ENCODE measurements around the gene FTCDNL1.

Gene FTCDNL1

DNA sequence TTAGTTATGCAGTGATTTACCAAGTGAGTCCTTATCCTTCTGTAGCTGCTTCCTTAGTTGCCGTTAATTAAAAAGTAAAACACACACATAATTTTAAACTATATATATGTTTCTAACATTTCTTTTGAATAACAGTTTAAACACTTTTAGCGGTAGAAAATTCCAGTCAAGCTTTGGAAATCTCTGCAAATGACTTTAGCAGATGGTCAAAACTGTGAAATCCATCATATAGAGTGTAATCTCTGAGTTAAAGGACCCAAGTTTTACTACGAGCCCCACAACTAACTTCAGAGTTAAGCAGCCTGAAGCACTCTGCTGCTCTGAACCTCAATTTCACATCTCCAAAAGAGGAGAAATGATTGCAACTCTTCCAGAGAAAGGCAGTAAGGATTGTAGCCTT is 96.2 kb downstream of the FTCDNL1 start:
- CTCF ChIA-PET = no interaction called here
- H3K27me3 Mint-ChIP-seq = peaks cover 12% of the 10 kb centered on the region
- H3K4me1 Mint-ChIP-seq = no peaks in the 10 kb centered on the region
- no peaks in the 10 kb centered on the region for H3K9me3 Mint-ChIP-seq
- H3K27ac Mint-ChIP-seq = no peak overlapping the region
- no peak for DNase-seq
- no peak overlapping the region for H3K4me3 Mint-ChIP-seq
- H3K36me3 Mint-ChIP-seq = no peaks in the 10 kb centered on the region

DNA sequence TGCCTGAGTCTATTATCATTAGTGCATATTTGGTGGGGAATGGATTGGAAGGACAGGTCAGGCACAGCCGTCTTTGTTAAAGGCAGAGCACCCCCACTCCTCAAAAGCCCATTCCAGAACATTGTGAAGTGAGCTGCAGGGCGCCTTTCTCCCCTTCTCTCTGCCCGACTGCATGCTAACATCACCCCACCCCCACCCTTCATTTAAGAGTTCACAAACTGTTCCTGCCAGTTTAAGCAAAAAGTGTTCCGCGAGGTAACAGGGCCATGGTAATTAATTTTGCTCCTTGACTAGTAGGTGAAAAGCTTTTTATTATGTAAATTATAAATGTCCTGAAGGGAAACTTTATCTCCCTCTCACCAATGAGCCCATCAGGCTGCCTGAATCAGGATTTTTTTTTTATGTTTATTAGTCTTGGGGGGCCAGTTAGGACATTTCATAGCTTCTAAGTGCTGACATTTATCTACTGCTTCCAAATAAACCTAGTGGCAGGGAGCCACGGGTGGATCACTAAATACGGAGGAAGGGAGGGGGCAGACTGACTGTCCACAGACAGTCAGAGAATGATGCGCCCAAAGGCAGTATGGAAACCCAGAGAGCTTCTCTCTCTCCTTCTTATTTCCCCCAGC is 99.4 kb downstream of the FTCDNL1 start:
- H3K4me3 Mint-ChIP-seq = no peak overlapping the region
- no peaks in the 10 kb centered on the region for H3K4me1 Mint-ChIP-seq
- CTCF ChIA-PET = interaction anchor here (1.2 to 1.8 kb wide), 3 partner anchors 10 to 16 kb away, joined by 3 to 8 read pairs (median 4); no protein-coding TSS in a partner anchor
- H3K9me3 Mint-ChIP-seq = no peaks in the 10 kb centered on the region
- H3K27me3 Mint-ChIP-seq = peaks cover 12% of the 10 kb centered on the region
- H3K36me3 Mint-ChIP-seq = no peaks in the 10 kb centered on the region
- no peak overlapping the region for H3K27ac Mint-ChIP-seq
- DNase-seq = no peak

DNA sequence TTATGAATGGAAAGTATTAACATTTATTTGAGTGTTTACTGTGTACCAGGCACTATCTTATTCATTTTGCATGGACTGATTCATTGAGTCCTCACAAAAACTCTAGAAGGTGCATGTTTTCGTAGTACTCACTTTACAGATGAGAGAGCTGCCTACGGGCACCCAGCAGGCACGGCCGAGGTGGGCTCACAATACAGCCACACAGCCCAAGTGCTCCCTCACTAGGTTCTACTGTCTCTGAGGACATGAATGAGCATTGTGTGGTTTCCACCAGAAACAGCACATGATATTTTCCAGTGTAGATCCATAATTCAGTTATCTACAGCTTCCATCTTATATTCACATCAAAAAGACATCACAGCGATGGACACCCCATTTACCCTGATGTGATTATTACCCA is 101.4 kb downstream of the FTCDNL1 start:
- H3K27me3 Mint-ChIP-seq = peaks cover 12% of the 10 kb centered on the region
- no peaks in the 10 kb centered on the region for H3K4me1 Mint-ChIP-seq
- DNase-seq = no peak
- CTCF ChIA-PET = interaction anchor here (0.6 to 1.8 kb wide), 3 partner anchors 10 to 50 kb away, joined by 3 to 8 read pairs (median 4); no protein-coding TSS in a partner anchor
- no peak overlapping the region for H3K27ac Mint-ChIP-seq
- no peak overlapping the region for H3K4me3 Mint-ChIP-seq
- H3K9me3 Mint-ChIP-seq = no peaks in the 10 kb centered on the region
- H3K36me3 Mint-ChIP-seq = no peaks in the 10 kb centered on the region

DNA sequence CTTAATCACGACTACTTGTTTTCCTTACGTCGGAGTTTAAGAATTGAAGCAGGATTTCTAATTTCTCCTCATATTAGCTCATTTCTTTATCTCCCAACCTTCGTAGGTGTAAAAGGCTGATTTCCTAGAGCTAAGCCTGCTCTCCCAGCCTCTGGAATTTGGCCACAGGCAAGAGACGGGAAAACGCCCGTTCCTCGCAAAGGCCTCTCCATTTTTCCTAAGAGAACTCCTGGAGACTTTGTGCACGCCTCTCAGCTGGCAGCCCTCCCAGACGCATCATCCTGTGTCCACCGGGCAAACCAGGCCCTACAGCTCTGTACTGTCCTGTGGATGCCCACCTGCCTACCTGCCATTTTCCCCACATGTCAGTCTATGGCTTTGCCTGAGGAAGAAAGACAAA is 106.3 kb downstream of the FTCDNL1 start:
- H3K9me3 Mint-ChIP-seq = no peaks in the 10 kb centered on the region
- DNase-seq = no peak
- H3K4me3 Mint-ChIP-seq = no peak overlapping the region
- no peaks in the 10 kb centered on the region for H3K36me3 Mint-ChIP-seq
- peaks cover 3% of the 10 kb centered on the region for H3K27me3 Mint-ChIP-seq
- no peak overlapping the region for H3K27ac Mint-ChIP-seq
- H3K4me1 Mint-ChIP-seq = peaks cover 3% of the 10 kb centered on the region
- CTCF ChIA-PET = no interaction called here

DNA sequence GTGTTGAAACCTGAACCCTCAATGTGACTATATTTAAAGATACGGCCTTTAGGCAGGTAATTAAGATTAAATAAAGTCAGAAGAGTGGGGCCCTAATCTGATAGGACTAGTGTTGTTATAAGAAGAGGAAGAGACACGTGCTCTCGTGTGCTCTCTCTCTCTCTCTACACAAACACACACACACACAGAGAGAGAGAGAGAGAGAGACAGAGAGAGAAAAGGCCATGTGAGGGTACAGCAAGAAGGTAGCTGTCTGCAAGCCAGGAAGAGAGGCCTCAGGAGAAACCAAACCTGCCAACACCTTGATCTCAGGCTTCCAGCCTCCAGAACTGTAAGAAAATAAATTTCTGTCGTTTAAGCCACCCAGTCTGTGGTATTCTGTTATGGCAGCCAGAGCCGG is 106.7 kb downstream of the FTCDNL1 start:
- DNase-seq = no peak
- no peaks in the 10 kb centered on the region for H3K36me3 Mint-ChIP-seq
- H3K4me3 Mint-ChIP-seq = no peak overlapping the region
- peaks cover 4% of the 10 kb centered on the region for H3K4me1 Mint-ChIP-seq
- CTCF ChIA-PET = no interaction called here
- H3K27me3 Mint-ChIP-seq = peaks cover 5% of the 10 kb centered on the region
- H3K27ac Mint-ChIP-seq = no peak overlapping the region
- no peaks in the 10 kb centered on the region for H3K9me3 Mint-ChIP-seq

DNA sequence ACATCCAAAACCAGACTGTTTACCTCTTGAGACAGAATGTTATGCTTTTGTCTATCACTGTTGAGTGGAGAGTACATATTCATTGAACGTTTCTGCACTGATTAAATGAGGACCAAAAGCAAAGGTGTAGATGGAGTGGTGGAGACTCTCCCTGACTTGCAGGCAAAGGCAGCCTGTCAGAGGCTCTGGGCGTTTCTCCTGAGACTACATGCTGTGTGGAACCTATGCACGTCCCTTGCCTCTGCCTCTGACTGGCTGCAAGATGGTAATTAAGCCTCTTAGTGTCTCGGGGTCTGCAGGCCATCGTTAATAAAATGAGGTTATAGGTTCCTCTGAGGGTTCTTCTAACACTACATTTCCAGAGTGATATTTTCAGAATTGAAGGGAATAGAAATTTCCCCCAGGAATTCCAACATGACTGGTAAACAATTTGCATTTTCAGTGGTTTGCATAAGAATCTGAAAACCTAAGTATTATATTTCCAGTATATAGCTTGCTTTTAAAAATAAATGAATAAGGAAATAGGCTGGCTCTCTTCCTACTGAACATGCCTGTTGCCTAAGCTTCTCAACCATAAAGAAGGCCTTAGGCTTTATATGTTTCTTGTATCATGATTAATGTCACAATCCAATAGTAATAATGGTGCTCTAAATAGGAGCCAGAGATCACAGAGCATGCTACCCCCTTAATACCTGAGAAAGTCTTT is 107.4 kb downstream of the FTCDNL1 start:
- no peaks in the 10 kb centered on the region for H3K9me3 Mint-ChIP-seq
- CTCF ChIA-PET = interaction anchor here (1.4 kb wide), 1 partner anchor 15 kb away, joined by 3 read pairs; no protein-coding TSS in a partner anchor
- H3K27me3 Mint-ChIP-seq = peaks cover 5% of the 10 kb centered on the region
- peaks cover 4% of the 10 kb centered on the region for H3K4me1 Mint-ChIP-seq
- no peaks in the 10 kb centered on the region for H3K36me3 Mint-ChIP-seq
- no peak overlapping the region for H3K4me3 Mint-ChIP-seq
- no peak for DNase-seq
- no peak overlapping the region for H3K27ac Mint-ChIP-seq

DNA sequence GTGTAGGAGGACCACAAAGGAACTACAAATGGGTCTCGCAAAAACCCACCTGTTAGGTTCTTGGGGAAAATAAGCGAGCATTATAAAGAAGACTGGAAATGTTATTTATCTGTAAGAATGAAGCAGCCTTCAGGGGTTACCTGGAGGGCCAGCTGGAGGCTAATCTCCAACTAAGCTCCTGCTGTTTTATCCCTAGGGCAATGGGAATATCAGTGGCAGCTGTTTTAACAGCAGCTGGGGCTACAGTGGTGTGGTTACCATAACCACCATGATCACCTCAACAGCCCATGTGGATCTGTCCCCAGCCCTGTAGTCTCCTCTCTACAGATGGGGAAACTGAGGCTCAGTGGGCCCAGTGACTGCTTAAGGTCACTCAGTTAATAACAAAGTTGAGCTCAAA is 108.1 kb downstream of the FTCDNL1 start:
- H3K4me3 Mint-ChIP-seq = no peak overlapping the region
- no peaks in the 10 kb centered on the region for H3K9me3 Mint-ChIP-seq
- H3K36me3 Mint-ChIP-seq = no peaks in the 10 kb centered on the region
- H3K27ac Mint-ChIP-seq = no peak overlapping the region
- peaks cover 4% of the 10 kb centered on the region for H3K4me1 Mint-ChIP-seq
- DNase-seq = no peak
- CTCF ChIA-PET = interaction anchor here (1.4 kb wide), 1 partner anchor 14 kb away, joined by 3 read pairs; no protein-coding TSS in a partner anchor
- peaks cover 6% of the 10 kb centered on the region for H3K27me3 Mint-ChIP-seq

DNA sequence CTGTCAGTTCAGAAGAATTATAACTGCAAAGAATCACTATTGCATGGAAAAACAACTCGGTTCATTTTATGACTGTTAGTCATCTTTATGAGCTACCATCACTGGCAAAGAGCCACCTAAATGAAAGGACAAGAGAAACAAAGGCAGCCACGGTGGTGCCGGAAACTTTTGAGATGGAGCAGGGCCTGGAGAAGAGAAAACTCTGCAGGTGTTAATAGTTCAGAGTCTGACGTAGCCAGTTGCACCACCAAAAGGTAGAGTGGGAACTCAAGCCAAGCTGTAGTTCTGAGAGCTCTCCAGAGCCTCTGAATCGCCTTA is 110.9 kb downstream of the FTCDNL1 start:
- H3K27ac Mint-ChIP-seq = no peak overlapping the region
- H3K27me3 Mint-ChIP-seq = peaks cover 9% of the 10 kb centered on the region
- DNase-seq = no peak
- H3K4me1 Mint-ChIP-seq = peaks cover 4% of the 10 kb centered on the region
- no peaks in the 10 kb centered on the region for H3K36me3 Mint-ChIP-seq
- H3K4me3 Mint-ChIP-seq = no peak overlapping the region
- H3K9me3 Mint-ChIP-seq = no peaks in the 10 kb centered on the region
- CTCF ChIA-PET = interaction anchor here (0.6 to 3.1 kb wide), 22 partner anchors 10 to 1082 kb away, joined by 3 to 17 read pairs (median 4); partner anchors contain the start of gene C2orf69

DNA sequence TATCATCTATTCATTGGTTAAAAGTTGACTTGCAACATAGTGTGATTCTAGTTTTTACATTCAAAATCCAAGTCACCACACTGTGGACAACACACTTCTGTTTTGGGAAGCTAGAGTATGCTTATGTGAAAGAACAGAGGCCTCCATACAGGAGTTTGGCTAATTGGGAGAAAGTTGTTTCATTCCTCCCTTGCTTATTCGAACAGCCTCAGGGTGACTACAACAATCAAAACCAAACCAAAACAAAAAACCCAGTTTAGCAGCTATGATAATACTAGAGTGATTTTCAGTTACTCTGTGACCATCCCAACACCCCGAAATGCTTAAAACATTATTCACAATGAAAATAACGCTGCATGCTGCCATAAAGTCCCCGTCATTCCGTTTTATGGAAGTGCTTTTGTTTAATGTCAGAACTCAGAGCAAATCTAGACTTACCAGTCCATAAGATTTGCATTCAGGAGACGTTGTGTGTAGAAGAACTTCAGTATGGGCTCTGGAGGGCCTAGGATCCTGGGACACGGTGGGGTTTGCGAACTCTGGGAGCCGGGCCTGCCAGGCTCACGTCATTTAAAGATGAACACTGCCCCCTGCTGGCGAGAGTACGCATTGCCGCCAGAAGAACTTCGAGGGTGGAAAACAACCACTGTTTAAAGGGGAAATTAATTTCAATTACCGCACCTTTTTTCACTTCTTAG is 111.4 kb downstream of the FTCDNL1 start:
- no peak overlapping the region for H3K4me3 Mint-ChIP-seq
- H3K9me3 Mint-ChIP-seq = no peaks in the 10 kb centered on the region
- CTCF ChIA-PET = interaction anchor here (0.6 to 3.1 kb wide), 21 partner anchors 11 to 1082 kb away, joined by 3 to 17 read pairs (median 4); partner anchors contain the start of gene C2orf69
- peaks cover 9% of the 10 kb centered on the region for H3K27me3 Mint-ChIP-seq
- peaks cover 4% of the 10 kb centered on the region for H3K4me1 Mint-ChIP-seq
- DNase-seq = peak; percentile 73
- H3K27ac Mint-ChIP-seq = no peak overlapping the region
- H3K36me3 Mint-ChIP-seq = no peaks in the 10 kb centered on the region

DNA sequence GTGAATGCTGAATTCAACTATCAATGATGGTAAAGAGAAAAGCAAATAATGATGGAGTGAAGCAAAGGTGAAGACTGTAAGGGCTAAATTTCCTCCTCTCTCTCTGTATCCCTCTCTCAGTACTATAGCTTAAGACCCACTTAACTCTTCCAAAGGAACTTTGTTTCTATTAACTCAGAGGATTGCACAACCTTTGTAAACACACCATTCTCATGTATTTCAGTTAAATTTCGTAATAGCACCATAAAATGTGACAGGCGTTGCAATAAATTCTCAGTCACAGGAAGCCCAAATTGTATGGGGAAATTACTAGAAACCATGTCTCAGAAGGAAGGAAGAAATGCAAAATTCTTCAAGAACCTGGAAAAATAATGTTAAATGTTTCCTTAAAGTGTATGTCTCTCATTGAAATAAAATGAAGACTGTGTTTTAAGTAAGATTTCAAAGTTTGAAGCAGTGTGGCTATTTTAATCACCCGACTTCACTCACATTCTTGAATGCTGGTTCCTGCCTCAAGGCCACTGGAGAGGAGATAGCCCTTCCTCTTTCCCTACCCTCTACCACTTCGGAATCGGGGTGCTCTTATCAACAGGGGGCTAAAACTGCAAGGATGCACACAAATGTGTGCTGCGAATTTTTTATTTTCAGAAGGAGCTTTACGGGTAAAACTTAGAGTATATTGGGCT is 112.1 kb downstream of the FTCDNL1 start:
- Mint-ChIP-seq H3K27me3 (peaks cover 9% of the 10 kb centered on the region), H3K27ac (no peak overlapping the region), H3K36me3 (no peaks in the 10 kb centered on the region), H3K4me3 (no peak overlapping the region), H3K4me1 (peaks cover 4% of the 10 kb centered on the region), H3K9me3 (no peaks in the 10 kb centered on the region)
- CTCF ChIA-PET = interaction anchor here (0.8 to 3.1 kb wide), 8 partner anchors 26 to 269 kb away, joined by 3 to 17 read pairs (median 4); partner anchors contain the start of gene C2orf69
- DNase-seq = no peak

DNA sequence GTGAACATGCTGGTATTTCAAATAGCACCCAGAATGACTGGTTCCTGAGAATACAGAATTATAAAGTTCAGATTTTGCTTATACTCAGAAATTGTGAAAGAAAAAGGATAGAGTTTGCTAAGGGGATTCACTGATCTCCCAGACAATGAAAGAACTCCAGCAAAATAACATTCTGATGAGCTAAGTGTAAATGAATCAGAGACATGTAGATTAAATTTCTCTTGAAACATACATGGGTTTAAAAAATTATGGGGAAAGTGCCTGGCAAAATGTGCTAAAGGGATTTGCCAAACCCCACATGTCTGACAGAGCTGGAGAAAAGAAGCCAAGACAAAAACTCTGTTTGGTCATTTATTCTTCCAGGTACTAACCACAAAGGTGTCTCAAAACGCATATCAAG is 116.3 kb downstream of the FTCDNL1 start:
- Mint-ChIP-seq H3K27me3 (peaks cover 6% of the 10 kb centered on the region), H3K4me3 (no peak overlapping the region), H3K9me3 (no peaks in the 10 kb centered on the region), H3K36me3 (no peaks in the 10 kb centered on the region), H3K27ac (no peak overlapping the region), H3K4me1 (peaks cover under 1% of the 10 kb centered on the region)
- CTCF ChIA-PET = interaction anchor here (1.8 kb wide), 1 partner anchor 16 kb away, joined by 4 read pairs; no protein-coding TSS in a partner anchor
- no peak for DNase-seq

DNA sequence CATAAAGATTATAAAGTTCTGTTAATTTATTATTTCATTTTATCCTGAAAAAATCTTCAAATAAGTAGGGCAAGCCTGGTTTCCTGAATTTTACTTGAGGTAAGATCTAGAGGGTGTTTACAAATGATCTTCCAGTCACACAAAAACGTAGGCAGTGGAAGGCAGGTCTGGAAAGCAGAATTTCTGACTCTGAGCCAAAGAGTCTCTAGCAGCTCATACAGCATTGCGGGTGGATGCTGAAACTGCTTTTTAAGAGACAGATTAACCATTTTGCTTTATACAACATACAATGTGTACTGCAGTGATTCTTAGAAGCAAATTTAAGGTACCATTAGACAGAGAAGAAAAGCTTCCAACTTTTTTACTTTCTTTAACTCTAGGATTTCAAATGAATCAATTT is 117.0 kb downstream of the FTCDNL1 start:
- no peak for DNase-seq
- Mint-ChIP-seq H3K9me3 (no peaks in the 10 kb centered on the region), H3K4me3 (no peak overlapping the region), H3K27me3 (peaks cover 4% of the 10 kb centered on the region), H3K36me3 (no peaks in the 10 kb centered on the region), H3K4me1 (no peaks in the 10 kb centered on the region), H3K27ac (no peak overlapping the region)
- CTCF ChIA-PET = no interaction called here

DNA sequence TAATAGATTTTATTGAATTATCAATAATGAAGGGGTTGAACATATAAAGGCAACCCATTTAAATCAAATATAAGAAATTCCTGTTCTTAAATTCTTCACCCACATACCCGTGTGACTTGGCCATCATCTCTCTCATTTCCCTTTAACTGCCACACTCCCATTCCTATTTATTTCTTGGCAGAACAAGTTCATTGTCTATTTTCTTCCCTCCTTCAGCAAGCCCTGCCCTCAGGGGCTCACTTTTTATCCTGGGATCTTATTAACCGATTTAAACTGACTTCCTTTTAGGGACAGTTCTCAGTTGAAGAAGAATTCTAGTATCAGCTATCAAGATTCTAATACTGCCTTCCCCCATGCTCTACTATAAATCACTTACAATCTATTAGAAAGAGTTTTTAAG is 123.2 kb downstream of the FTCDNL1 start:
- no peak for DNase-seq
- CTCF ChIA-PET = interaction anchor here (1.0 kb wide), 1 partner anchor 12 kb away, joined by 4 read pairs; no protein-coding TSS in a partner anchor
- peaks cover 11% of the 10 kb centered on the region for H3K27me3 Mint-ChIP-seq
- no peaks in the 10 kb centered on the region for H3K4me1 Mint-ChIP-seq
- no peak overlapping the region for H3K4me3 Mint-ChIP-seq
- H3K9me3 Mint-ChIP-seq = no peaks in the 10 kb centered on the region
- H3K27ac Mint-ChIP-seq = no peak overlapping the region
- H3K36me3 Mint-ChIP-seq = no peaks in the 10 kb centered on the region

DNA sequence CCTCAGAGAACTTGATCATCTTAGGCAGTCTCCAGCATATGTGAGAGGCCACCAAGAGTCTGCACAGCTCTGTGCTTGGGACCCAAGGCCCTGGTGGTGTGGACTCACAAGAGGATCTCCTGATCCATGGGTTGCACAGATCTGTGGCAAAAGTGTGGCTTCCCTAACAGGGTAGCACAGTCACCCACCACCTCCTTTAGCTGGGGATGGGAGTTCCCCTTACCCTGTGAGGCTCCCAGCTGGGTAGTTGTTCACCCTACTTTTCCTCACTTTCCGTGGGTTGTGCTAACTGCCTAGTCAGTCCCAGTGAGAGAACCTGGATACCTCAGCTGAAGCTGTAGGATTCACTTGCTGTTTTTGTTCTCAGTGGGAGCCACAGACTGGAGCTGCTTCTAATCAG is 123.7 kb downstream of the FTCDNL1 start:
- Mint-ChIP-seq H3K9me3 (no peaks in the 10 kb centered on the region), H3K27me3 (peaks cover 11% of the 10 kb centered on the region), H3K36me3 (no peaks in the 10 kb centered on the region), H3K27ac (no peak overlapping the region), H3K4me3 (no peak overlapping the region), H3K4me1 (no peaks in the 10 kb centered on the region)
- CTCF ChIA-PET = interaction anchor here (1.0 kb wide), 1 partner anchor 13 kb away, joined by 4 read pairs; no protein-coding TSS in a partner anchor
- no peak for DNase-seq

Data from activated naive CD4-positive, alpha-beta T cell treated with anti-CD3 and anti-CD28 coated beads, Interleukin-2, amount 10 ng/mL, durations not matched to agents 7 days and 5 days (primary cell).